Smooth muscle cell (in vitro differentiated cells): ENCODE data around the gene ZMYM3. TPM values are rescaled to one million over a fixed set of nuclear protein-coding genes. Genes with fewer than 3 reads are reported as not detected.

Experiments used
- DNase-seq: peaks from one replicate; lab custom pipeline; 2025; ENCODE audit not compliant: unreplicated experiment; lab: John Stamatoyannopoulos, UW
- H2AFZ ChIP-seq: fragments of 200-600 bp; sonication (generic); 2 replicates; pipeline ENCODE4 v1.6.0; 2016; ENCODE audit warnings: antibody characterized with exemption, low read depth, mild to moderate bottlenecking
- H3F3A ChIP-seq: fragments of 200-600 bp; sonication (generic); 2 replicates; pipeline ENCODE4 v1.6.0; 2017; ENCODE audit warnings: antibody characterized with exemption, low read depth
- H3K27ac ChIP-seq: fragments of 200-600 bp; sonication (generic); 2 replicates; pipeline ENCODE4 v1.5.1; 2016; ENCODE audit warnings: low read depth, mild to moderate bottlenecking
- H3K27me3 ChIP-seq: fragments of 200-600 bp; sonication (generic); 2 replicates; pipeline ENCODE4 v1.6.1; 2016; ENCODE audit warnings: low read depth, mild to moderate bottlenecking
- H3K36me3 ChIP-seq: fragments of 200-600 bp; sonication (generic); 2 replicates; pipeline ENCODE4 v1.5.1; 2016; ENCODE audit warnings: low read depth
- H3K4me1 ChIP-seq: fragments of 200-600 bp; sonication (generic); 2 replicates; pipeline ENCODE4 v1.5.1; 2016; ENCODE audit warnings: low read depth
- H3K4me2 ChIP-seq: fragments of 200-600 bp; sonication (generic); 2 replicates; pipeline ENCODE4 v1.6.0; 2016; ENCODE audit warnings: mild to moderate bottlenecking
- H3K4me3 ChIP-seq: fragments of 200-600 bp; sonication (generic); 2 replicates; pipeline ENCODE4 v1.5.1; 2016; ENCODE audit warnings: mild to moderate bottlenecking
- H3K79me2 ChIP-seq: fragments of 200-600 bp; sonication (generic); 2 replicates; pipeline ENCODE4 v1.6.0; 2016; ENCODE audit warnings: low read depth, mild to moderate bottlenecking
- H3K9ac ChIP-seq: fragments of 200-600 bp; sonication (generic); 2 replicates; pipeline ENCODE4 v1.6.0; 2016; ENCODE audit warnings: low read depth
- H3K9me3 ChIP-seq: fragments of 200-600 bp; sonication (generic); replicated peaks from 2 replicates; pipeline ENCODE4 v1.5.1; 2016; ENCODE audit warnings: low read depth
- H4K20me1 ChIP-seq: fragments of 200-600 bp; sonication (generic); 2 replicates; pipeline ENCODE4 v1.6.0; 2016; ENCODE audit warnings: low read depth
- WGBS: methylation state at CpG from one replicate; pipeline ENCODE4 v1.1.7; 2016; ENCODE audit warnings: low lambda C conversion rate; 5-methylcytosine and 5-hydroxymethylcytosine counted together
- polyA plus RNA-seq: library from polyadenylated mRNA; unstranded; fragments of >200 nt; fragmentation: Nextera tagmentation; extraction: Ambion mirVana; gene quantifications from 2 replicates; pipeline ENCODE4 v1.2.1, GENCODE V29; 2016
- total RNA-seq: library from RNA; depleted of rRNA; stranded (reverse); fragments of >200 nt; gene quantifications from 2 replicates; pipeline ENCODE4 v1.2.3, GENCODE V29; 2014
- TF ChIP-seq, protein P1 (sequence below): fragments of 200-600 bp; sonication (generic); IDR thresholded peaks from 2 replicates; pipeline ENCODE4 v1.5.1; 2017; ENCODE audit warnings: borderline replicate concordance, mild to moderate bottlenecking, antibody characterized with exemption; ENCODE audit not compliant: insufficient read depth, poor library complexity, severe bottlenecking

ZMYM3 gene
- total and polyA plus RNA-seq, 2 experiments from 2014 or later = 9.0 to 29.5 TPM

- no peak overlapping the region for H3K27ac ChIP-seq
- WGBS = 89% methylated on average over 9 of the region's 9 CpGs
Measured at GRCh38 chrX:71250841-71251240, 3.1 kb downstream of the ZMYM3 start.

DNA sequence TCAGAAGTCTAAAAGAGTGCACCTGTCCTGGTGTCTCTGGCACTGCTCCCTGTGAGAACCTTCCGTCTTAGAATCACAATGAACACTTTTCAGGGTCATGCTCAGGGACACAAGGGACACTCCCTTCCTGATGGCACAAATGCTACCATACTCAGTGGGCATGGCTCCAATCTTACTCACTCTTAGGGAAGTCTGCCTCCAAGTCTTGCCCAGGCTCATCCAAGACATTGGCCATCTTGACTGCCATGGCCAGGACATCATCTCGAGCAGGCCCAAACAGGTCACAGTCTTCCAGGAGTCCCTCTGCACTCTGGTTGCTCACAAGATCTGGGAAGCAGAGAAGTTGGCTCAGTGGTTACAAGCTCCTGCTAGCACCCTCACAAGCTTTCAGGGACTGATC lies 8.8 kb downstream of the ZMYM3 start:
- Histone ChIP-seq H2AFZ (no peak overlapping the region), H3K4me2 (no peak overlapping the region), H3K79me2 (no peaks in the 10 kb centered on the region), H3K9ac (no peak overlapping the region), H3K27ac (no peak overlapping the region), H3K4me1 (no peaks in the 10 kb centered on the region), H3K9me3 (no peaks in the 10 kb centered on the region), H3K4me3 (no peak overlapping the region), H3F3A (no peaks in the 10 kb centered on the region), H4K20me1 (no peaks in the 10 kb centered on the region), H3K36me3 (no peaks in the 10 kb centered on the region), H3K27me3 (no peaks in the 10 kb centered on the region)
- TF ChIP-seq, protein P1, sequence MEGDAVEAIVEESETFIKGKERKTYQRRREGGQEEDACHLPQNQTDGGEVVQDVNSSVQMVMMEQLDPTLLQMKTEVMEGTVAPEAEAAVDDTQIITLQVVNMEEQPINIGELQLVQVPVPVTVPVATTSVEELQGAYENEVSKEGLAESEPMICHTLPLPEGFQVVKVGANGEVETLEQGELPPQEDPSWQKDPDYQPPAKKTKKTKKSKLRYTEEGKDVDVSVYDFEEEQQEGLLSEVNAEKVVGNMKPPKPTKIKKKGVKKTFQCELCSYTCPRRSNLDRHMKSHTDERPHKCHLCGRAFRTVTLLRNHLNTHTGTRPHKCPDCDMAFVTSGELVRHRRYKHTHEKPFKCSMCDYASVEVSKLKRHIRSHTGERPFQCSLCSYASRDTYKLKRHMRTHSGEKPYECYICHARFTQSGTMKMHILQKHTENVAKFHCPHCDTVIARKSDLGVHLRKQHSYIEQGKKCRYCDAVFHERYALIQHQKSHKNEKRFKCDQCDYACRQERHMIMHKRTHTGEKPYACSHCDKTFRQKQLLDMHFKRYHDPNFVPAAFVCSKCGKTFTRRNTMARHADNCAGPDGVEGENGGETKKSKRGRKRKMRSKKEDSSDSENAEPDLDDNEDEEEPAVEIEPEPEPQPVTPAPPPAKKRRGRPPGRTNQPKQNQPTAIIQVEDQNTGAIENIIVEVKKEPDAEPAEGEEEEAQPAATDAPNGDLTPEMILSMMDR = no peak
- DNase-seq = no peak
- 96% methylated on average over 2 of the region's 2 CpGs for WGBS

More at GRCh38 chrX:71250841-71251240, 3.1 kb downstream of the ZMYM3 start:
- Histone ChIP-seq H3K79me2 (no peaks in the 10 kb centered on the region), H3K27me3 (no peaks in the 10 kb centered on the region), H3K36me3 (no peaks in the 10 kb centered on the region), H3F3A (no peaks in the 10 kb centered on the region), H2AFZ (no peak overlapping the region), H3K4me1 (no peaks in the 10 kb centered on the region), H4K20me1 (no peaks in the 10 kb centered on the region), H3K9ac (no peak overlapping the region), H3K4me2 (no peak overlapping the region), H3K9me3 (no peaks in the 10 kb centered on the region), H3K4me3 (no peak overlapping the region)
- no peak for DNase-seq
- TF ChIP-seq, protein P1 = no peak

DNA sequence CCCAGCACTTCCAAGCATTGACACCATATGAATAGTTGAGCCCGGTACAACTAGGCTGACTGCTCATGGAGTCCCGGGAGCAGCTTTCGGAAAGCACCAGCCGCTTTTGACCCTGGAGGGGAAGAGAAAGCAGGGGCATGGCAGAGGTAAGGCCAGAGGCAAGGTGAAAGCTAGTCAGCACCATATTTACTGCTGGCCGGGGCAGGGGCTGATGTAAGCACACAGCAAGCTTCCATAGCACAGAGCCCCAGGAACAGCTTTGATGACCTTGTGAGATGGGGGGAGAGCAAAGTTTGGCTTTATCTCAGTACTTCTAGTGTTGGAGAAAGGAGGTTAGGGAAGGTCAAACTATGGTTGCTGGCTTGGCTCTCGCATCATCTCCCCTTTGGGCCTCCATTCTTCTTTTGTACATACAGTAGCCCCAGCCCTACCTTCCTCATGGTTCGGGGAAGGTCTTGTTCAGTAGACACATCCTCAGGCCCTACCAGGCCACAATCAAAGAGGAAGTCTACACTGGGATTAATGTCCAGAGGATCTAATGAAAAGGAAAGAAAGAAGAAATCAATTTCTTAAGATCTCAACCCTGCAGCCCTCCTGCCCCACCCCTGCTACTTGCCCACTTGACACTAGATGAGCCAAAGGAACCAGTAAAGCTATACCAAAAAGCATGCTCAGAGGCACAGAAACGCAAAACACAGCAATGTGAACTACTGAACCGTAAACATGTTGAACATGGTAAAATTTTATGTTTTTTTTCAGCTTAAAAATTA lies 9.4 kb downstream of the ZMYM3 start:
- Histone ChIP-seq H3K4me1 (no peaks in the 10 kb centered on the region), H3K27me3 (no peaks in the 10 kb centered on the region), H3K79me2 (no peaks in the 10 kb centered on the region), H3K4me3 (no peak overlapping the region), H3K9me3 (no peaks in the 10 kb centered on the region), H2AFZ (no peak overlapping the region), H3K4me2 (no peak overlapping the region), H3F3A (no peaks in the 10 kb centered on the region), H3K9ac (no peak overlapping the region), H3K36me3 (no peaks in the 10 kb centered on the region), H4K20me1 (no peaks in the 10 kb centered on the region), H3K27ac (no peak overlapping the region)
- DNase-seq = no peak
- TF ChIP-seq, protein P1 = no peak
- WGBS = 82% methylated on average over 9 of the region's 9 CpGs

DNA sequence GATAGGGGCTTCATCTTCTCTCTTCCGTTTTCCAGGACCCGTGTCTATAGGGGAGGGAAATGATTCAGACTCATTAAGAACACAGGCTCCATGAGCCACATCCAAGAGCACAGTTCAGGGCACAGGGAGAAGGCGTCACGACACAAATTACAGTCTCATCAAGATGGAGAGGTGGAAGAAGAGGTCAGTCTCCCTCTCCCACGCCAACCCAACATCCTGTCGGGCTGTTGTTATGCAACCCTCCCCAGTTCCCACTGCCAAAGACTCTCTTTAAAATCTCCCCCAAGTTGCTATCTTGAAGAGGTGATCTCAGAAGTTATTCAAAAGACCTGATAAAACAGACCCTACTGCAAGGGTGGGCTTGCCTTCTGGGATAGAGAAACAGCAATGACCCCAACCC lies 12.6 kb downstream of the ZMYM3 start:
- Histone ChIP-seq H3K4me2 (no peak overlapping the region), H3K9ac (no peak overlapping the region), H3F3A (no peaks in the 10 kb centered on the region), H3K27me3 (no peaks in the 10 kb centered on the region), H3K9me3 (no peaks in the 10 kb centered on the region), H4K20me1 (no peaks in the 10 kb centered on the region), H3K4me1 (no peaks in the 10 kb centered on the region), H3K27ac (no peak overlapping the region), H3K36me3 (no peaks in the 10 kb centered on the region), H2AFZ (no peak overlapping the region), H3K4me3 (no peak overlapping the region), H3K79me2 (no peaks in the 10 kb centered on the region)
- 91% methylated on average over 6 of the region's 6 CpGs for WGBS
- no peak for DNase-seq
- TF ChIP-seq, protein P1 = no peak
